Adrenal gland (tissue), 19 donors: ENCODE results near the gene SMCO4. TPM values are rescaled to one million over a fixed set of nuclear protein-coding genes. Genes with fewer than 3 reads are reported as not detected.

Experiments
- DNase-seq, 7 donors: peaks; one replicate each; pipeline ENCODE4 v3.0.0-alpha.2; 2019 to 2020
- H3K27ac ChIP-seq, 5 donors: fragments of 200-600 bp; sonication (generic) in 4 of 5; 1 replicate in 3 of 5; 2 replicates in 2 of 5; pipeline versions ENCODE4 v1.5.1 to v1.8.0; 2016 to 2020; ENCODE audit warnings: mild to moderate bottlenecking in 1 of 5
- H3K27me3 ChIP-seq: fragments of 200-600 bp; 2 replicates; pipeline ENCODE4 v1.8.0; 2021
- H3K36me3 ChIP-seq, 2 donors: fragments of 200-600 bp; replicated peaks in 1 of 2; 1 replicate in 1 of 2; 2 replicates in 1 of 2; pipeline versions ENCODE4 v1.5.1 to v1.8.0; 2018 to 2022
- H3K4me1 ChIP-seq, 2 donors: fragments of 200-600 bp; replicated peaks in 1 of 2; 1 replicate in 1 of 2; 2 replicates in 1 of 2; pipeline versions ENCODE4 v1.5.1 to v1.8.0; 2018 to 2021
- H3K4me3 ChIP-seq, 4 donors: fragments of 200-600 bp; sonication (generic) in 3 of 4; one replicate each; pipeline ENCODE4 v1.5.1; 2016 to 2018
- H3K9me3 ChIP-seq, 3 donors: fragments of 200-600 bp; sonication (generic) in 1 of 3; replicated peaks in 1 of 3; 1 replicate in 2 of 3; 2 replicates in 1 of 3; pipeline versions ENCODE4 v1.5.1 to v1.8.0; 2016 to 2021
- CTCF ChIP-seq, 6 experiments: fragments of 450-650 bp in 4 of 6; fragments of 200-600 bp in 2 of 6; sonication (generic) in 1 of 6; IDR thresholded peaks; 1 replicate in 5 of 6; 2 replicates in 1 of 6; pipeline versions ENCODE4 v1.5.1 to v1.8.0; 2016 to 2021; ENCODE audit warnings: antibody characterized with exemption in 6 of 6, mild to moderate bottlenecking in 2 of 6, moderate library complexity in 1 of 6
- POLR2A ChIP-seq, 2 donors: fragments of 450-650 bp; IDR thresholded peaks; one replicate each; pipeline ENCODE4 v1.6.1; 2017; ENCODE audit warnings: antibody characterized with exemption in 2 of 2, mild to moderate bottlenecking in 2 of 2, moderate library complexity in 1 of 2
- WGBS, 4 donors: extraction: QIAGEN DNeasy Blood & Tissue Kit in 2 of 4; methylation state at CpG; one replicate each; pipeline versions ENCODE4 v1.1.5 to v1.1.7; 2013 to 2017; 5-methylcytosine and 5-hydroxymethylcytosine counted together
- intact Hi-C, 2 donors: fragments of 100-400 bp; cut with DNase I; formaldehyde crosslinking; loops; one replicate each; pipeline versions ENCODE4 v1.14.1 to v1.15.0; 2022 to 2023
- long read RNA-seq, 10 donors: library from polyadenylated mRNA in 3 of 10; unstranded in 2 of 10; stranded (forward) in 1 of 10; transcript quantifications; one replicate each; pipeline ENCODE4 v2.0.0 and lab custom pipeline, GENCODE V29; 2021 to 2026
- polyA plus RNA-seq, 3 donors: library from polyadenylated mRNA; stranded (reverse); fragments of 200-250 nt in 2 of 3; fragments of 350-450 nt in 1 of 3; fragmentation: Illumina TruSeq in 1 of 3; extraction: RNeasy Lipid Tissue Mini Kit (QIAGEN cat#74804) in 1 of 3; gene quantifications; one replicate each; pipeline ENCODE4 v1.2.3, GENCODE V29; 2013 to 2014
- total RNA-seq, 9 donors: library from RNA; depleted of rRNA in 4 of 9; stranded (reverse); fragments of >200 nt in 4 of 9; fragments of 120-200 nt in 1 of 9; fragmentation: NEBNext Ultra II Directional in 1 of 9; extraction: Animal tissue kit (Norgen Biotek cat#: 25700) in 1 of 9; gene quantifications; one replicate each; pipeline versions ENCODE4 v1.1.0 to v1.2.4, GENCODE V29; 2013 to 2023
- donor health status: healthy with polysubstance abuse.
- donor health status: Bipolar disorder and iron deficiency.
- donor health status: DM: yes; HTN: yes; CAD: no.
- donor health status: DM: no; HTN: no; CAD: no.
- donor health status: DM: no; HTN: no; CAD: no.
- donor health status: DM: yes; HTN: yes; CAD: no.

SMCO4 gene
- total RNA-seq (100 to 1,000 TPM in 2 of 9 donors, 10 to 100 TPM in 7; 23.2 to 108 (median 78.0) TPM), polyA plus RNA-seq (10 to 100 TPM; 31.6 to 81.7 (median 40.9) TPM)
- long read RNA-seq, donor 1, transcript SMCO4-201 (3 exons, 1,104 nt): major isoform, 46 of 55 reads
- long read RNA-seq, donor 1, partial matches to known transcripts: 0 of 55 reads
- long read RNA-seq, donor 1, other reads (novel, unspliced or antisense): 8 of 55 reads
- long read RNA-seq, donor 2, transcript SMCO4-201 (3 exons, 1,104 nt): major isoform, 26 of 37 reads
- long read RNA-seq, donor 2, partial matches to known transcripts: 5 of 37 reads
- long read RNA-seq, donor 2, other reads (novel, unspliced or antisense): 5 of 37 reads
- long read RNA-seq, donor 3, transcript SMCO4-201 (3 exons, 1,104 nt): major isoform, 35 of 35 reads
- long read RNA-seq, donor 3, partial matches to known transcripts: 0 of 35 reads
- long read RNA-seq, donor 3, other reads (novel, unspliced or antisense): 0 of 35 reads
- long read RNA-seq, donor 4, transcript SMCO4-204 (3 exons, 472 nt): minor isoform, 5 of 35 reads
- long read RNA-seq, donor 4, transcript SMCO4-201 (3 exons, 1,104 nt): major isoform, 24 of 35 reads
- long read RNA-seq, donor 4, partial matches to known transcripts: 1 of 35 reads
- long read RNA-seq, donor 4, other reads (novel, unspliced or antisense): 4 of 35 reads
- long read RNA-seq, donor 5, transcript SMCO4-201 (3 exons, 1,104 nt): major isoform, 52 of 82 reads
- long read RNA-seq, donor 5, partial matches to known transcripts: 0 of 82 reads
- long read RNA-seq, donor 5, other reads (novel, unspliced or antisense): 28 of 82 reads
- long read RNA-seq, donor 6, transcript SMCO4-201 (3 exons, 1,104 nt): major isoform, 20 of 32 reads
- long read RNA-seq, donor 6, partial matches to known transcripts: 1 of 32 reads
- long read RNA-seq, donor 6, other reads (novel, unspliced or antisense): 7 of 32 reads
- long read RNA-seq, donor 7, transcript SMCO4-201 (3 exons, 1,104 nt): major isoform, 17 of 17 reads
- long read RNA-seq, donor 7, partial matches to known transcripts: 0 of 17 reads
- long read RNA-seq, donor 7, other reads (novel, unspliced or antisense): 0 of 17 reads
- long read RNA-seq, donor 8, transcript SMCO4-201 (3 exons, 1,104 nt): major isoform, 36 of 49 reads
- long read RNA-seq, donor 8, partial matches to known transcripts: 0 of 49 reads
- long read RNA-seq, donor 8, other reads (novel, unspliced or antisense): 12 of 49 reads
- long read RNA-seq, donor 9, transcript SMCO4-201 (3 exons, 1,104 nt): major isoform, 30 of 40 reads
- long read RNA-seq, donor 9, partial matches to known transcripts: 0 of 40 reads
- long read RNA-seq, donor 9, other reads (novel, unspliced or antisense): 8 of 40 reads
- long read RNA-seq, donor 10, transcript SMCO4-201 (3 exons, 1,104 nt): major isoform, 14 of 14 reads
- long read RNA-seq, donor 10, partial matches to known transcripts: 0 of 14 reads
- long read RNA-seq, donor 10, other reads (novel, unspliced or antisense): 0 of 14 reads

GRCh38 chr11:93543292-93543977, at the start of gene SMCO4:
SMCO4 (minus strand) TSS chr11:93543391; CDS start chr11:93479189, 64,202 bp downstream.
- peak within 1 kb of the TSS in 3 of 4 donors; percentile 65 to 94 (median 65) for H3K4me3 ChIP-seq
- no peaks in the 10 kb centered on the region for H3K27me3 ChIP-seq
- no peaks in the 10 kb centered on the region for H3K9me3 ChIP-seq
- peaks cover 16 to 38% of the 10 kb centered on the region in 2 donors for H3K4me1 ChIP-seq
- intact Hi-C loops: loop anchor here (5.0 to 10.0 kb wide), 2 partner anchors 111 to 306 kb away; no protein-coding TSS in a partner anchor
- DNase-seq: peak; percentile 82 to 89 (median 87)
- H3K27ac ChIP-seq: peak within 1 kb of the TSS; percentile 62 to 93 (median 90)
- no peaks in the 10 kb centered on the region for H3K36me3 ChIP-seq
- TF ChIP-seq POLR2A (IDR thresholded peaks at IDR 0.05): peak; percentile 43 to 51
- peak; percentile 39 to 85 (median 66) for TF ChIP-seq CTCF (IDR thresholded peaks at IDR 0.05)
- 6 to 22% (median 12%) methylated on average over 16 to 59 of the region's 59 CpGs for WGBS, 4 donors

- WGBS, 4 donors: 82 to 86% (median 83%) methylated on average over 6 of the region's 6 CpGs
- H3K27me3 ChIP-seq: no peaks in the 10 kb centered on the region
- H3K9me3 ChIP-seq: peaks cover 0 to 4% (median 0%) of the 10 kb centered on the region in 3 donors
- H3K4me1 ChIP-seq: no peaks in the 10 kb centered on the region
- intact Hi-C loops: no loop called here
- TF ChIP-seq CTCF (IDR thresholded peaks at IDR 0.05) (no peak), POLR2A (IDR thresholded peaks at IDR 0.05) (no peak)
- no peaks in the 10 kb centered on the region for H3K36me3 ChIP-seq
- H3K27ac ChIP-seq: no peak overlapping the region
- H3K4me3 ChIP-seq: no peak overlapping the region
- DNase-seq: peak in 1 of 7 donors; percentile 21
These were observed 48.2 kb upstream of the SMCO4 start for GRCh38 chr11:93591247-93591898.

GRCh38 chr11:93589347-93589746, 46.2 kb upstream of the SMCO4 start:
- WGBS, 4 donors: 78 to 94% (median 81%) methylated on average over 1 of the region's 1 CpG
- Histone ChIP-seq H3K27me3 (no peaks in the 10 kb centered on the region), H3K4me1 (no peaks in the 10 kb centered on the region), H3K9me3 (peaks cover 0 to 4% (median 0%) of the 10 kb centered on the region in 3 donors), H3K4me3 (no peak overlapping the region), H3K27ac (no peak overlapping the region), H3K36me3 (no peaks in the 10 kb centered on the region)
- intact Hi-C loops: no loop called here
- no peak for TF ChIP-seq CTCF (IDR thresholded peaks at IDR 0.05)
- no peak for TF ChIP-seq POLR2A (IDR thresholded peaks at IDR 0.05)
- DNase-seq: no peak
